Muscle layer of colon (tissue), 2 donors: ENCODE data around the gene SIM2.

Experiments
- H3K27ac ChIP-seq: one replicate; pipeline ENCODE4 v1.7.0; 2013; ENCODE audit warnings: low read depth, mild to moderate bottlenecking, low read length, moderate library complexity
- H3K27me3 ChIP-seq, 2 donors: one replicate each; pipeline ENCODE4 v1.7.0; 2013; ENCODE audit warnings: low read length in 2 of 2, mild to moderate bottlenecking in 2 of 2; ENCODE audit not compliant: insufficient read depth in 2 of 2, control insufficient read depth in 1 of 2
- H3K36me3 ChIP-seq: one replicate; pipeline ENCODE4 v1.7.0; 2013; ENCODE audit warnings: mild to moderate bottlenecking, low read length; ENCODE audit not compliant: insufficient read depth
- H3K4me1 ChIP-seq: one replicate; pipeline ENCODE4 v1.7.0; 2013; ENCODE audit warnings: mild to moderate bottlenecking, low read length; ENCODE audit not compliant: insufficient read depth
- H3K4me3 ChIP-seq, 2 donors: one replicate each; pipeline ENCODE4 v1.7.0; 2013; ENCODE audit warnings: low read length in 2 of 2, low read depth in 1 of 2, mild to moderate bottlenecking in 1 of 2, moderate library complexity in 1 of 2
- H3K9ac ChIP-seq: one replicate; pipeline ENCODE4 v1.7.0; 2013; ENCODE audit warnings: low read length
- H3K9me3 ChIP-seq: one replicate; pipeline ENCODE4 v1.7.0; 2013; ENCODE audit warnings: mild to moderate bottlenecking, low read length
- donor health status: abdominal sarcoma.
- donor health status: Adenocarcinoma of cecum.

The SIM2 gene

GRCh38 chr21:36762642-36763041 is 63.7 kb downstream of the SIM2 start:
- H3K4me3 ChIP-seq = no peak overlapping the region
- H3K27ac ChIP-seq = no peak overlapping the region
- no peaks in the 10 kb centered on the region for H3K36me3 ChIP-seq
- H3K27me3 ChIP-seq = no peaks in the 10 kb centered on the region
- H3K9me3 ChIP-seq = no peaks in the 10 kb centered on the region
- no peaks in the 10 kb centered on the region for H3K4me1 ChIP-seq
- H3K9ac ChIP-seq = no peak overlapping the region

- H3K9ac ChIP-seq = no peak overlapping the region
- H3K36me3 ChIP-seq = no peaks in the 10 kb centered on the region
- H3K27me3 ChIP-seq = no peaks in the 10 kb centered on the region
- H3K4me1 ChIP-seq = no peaks in the 10 kb centered on the region
- no peak overlapping the region for H3K4me3 ChIP-seq
- H3K27ac ChIP-seq = no peak overlapping the region
- no peaks in the 10 kb centered on the region for H3K9me3 ChIP-seq
These were observed 64.4 kb downstream of the SIM2 start for GRCh38 chr21:36763305-36763704.

- Histone ChIP-seq H3K9ac (no peak overlapping the region), H3K27me3 (no peaks in the 10 kb centered on the region), H3K36me3 (no peaks in the 10 kb centered on the region), H3K9me3 (no peaks in the 10 kb centered on the region), H3K4me3 (no peak overlapping the region), H3K27ac (no peak overlapping the region), H3K4me1 (no peaks in the 10 kb centered on the region)
These were observed 66.3 kb downstream of the SIM2 start for GRCh38 chr21:36765229-36765628.

- Histone ChIP-seq H3K27ac (no peak overlapping the region), H3K4me1 (no peaks in the 10 kb centered on the region), H3K4me3 (no peak overlapping the region), H3K9me3 (no peaks in the 10 kb centered on the region), H3K36me3 (no peaks in the 10 kb centered on the region), H3K27me3 (no peaks in the 10 kb centered on the region), H3K9ac (no peak overlapping the region)
These were observed 67.6 kb downstream of the SIM2 start for GRCh38 chr21:36766511-36766910.

- no peak overlapping the region for H3K27ac ChIP-seq
These were observed 68.2 kb downstream of the SIM2 start for GRCh38 chr21:36767096-36767495.

GRCh38 chr21:36768496-36768895 is 69.6 kb downstream of the SIM2 start:
- H3K4me3 ChIP-seq = no peak overlapping the region
- H3K9ac ChIP-seq = no peak overlapping the region
- no peaks in the 10 kb centered on the region for H3K4me1 ChIP-seq
- H3K9me3 ChIP-seq = no peaks in the 10 kb centered on the region
- H3K27ac ChIP-seq = no peak overlapping the region
- H3K36me3 ChIP-seq = no peaks in the 10 kb centered on the region
- no peaks in the 10 kb centered on the region for H3K27me3 ChIP-seq

More at GRCh38 chr21:36767096-36767495, 68.2 kb downstream of the SIM2 start:
- Histone ChIP-seq H3K9ac (no peak overlapping the region), H3K4me1 (no peaks in the 10 kb centered on the region), H3K9me3 (no peaks in the 10 kb centered on the region), H3K27me3 (no peaks in the 10 kb centered on the region), H3K36me3 (no peaks in the 10 kb centered on the region), H3K4me3 (no peak overlapping the region)

GRCh38 chr21:36769051-36769839 is 70.3 kb downstream of the SIM2 start:
- H3K27ac ChIP-seq = no peak overlapping the region
- no peaks in the 10 kb centered on the region for H3K36me3 ChIP-seq
- no peak overlapping the region for H3K9ac ChIP-seq
- H3K9me3 ChIP-seq = no peaks in the 10 kb centered on the region
- H3K4me3 ChIP-seq = no peak overlapping the region
- H3K27me3 ChIP-seq = no peaks in the 10 kb centered on the region
- no peaks in the 10 kb centered on the region for H3K4me1 ChIP-seq

GRCh38 chr21:36773117-36773516 is 74.2 kb downstream of the SIM2 start:
- no peaks in the 10 kb centered on the region for H3K27me3 ChIP-seq
- H3K4me3 ChIP-seq = no peak overlapping the region
- H3K9ac ChIP-seq = no peak overlapping the region
- no peaks in the 10 kb centered on the region for H3K4me1 ChIP-seq
- no peaks in the 10 kb centered on the region for H3K9me3 ChIP-seq
- no peak overlapping the region for H3K27ac ChIP-seq
- H3K36me3 ChIP-seq = no peaks in the 10 kb centered on the region

- no peak overlapping the region for H3K9ac ChIP-seq
- no peaks in the 10 kb centered on the region for H3K9me3 ChIP-seq
- no peaks in the 10 kb centered on the region for H3K36me3 ChIP-seq
- H3K27me3 ChIP-seq = no peaks in the 10 kb centered on the region
- H3K4me3 ChIP-seq = no peak overlapping the region
- H3K4me1 ChIP-seq = no peaks in the 10 kb centered on the region
- H3K27ac ChIP-seq = no peak overlapping the region
These were observed 75.1 kb downstream of the SIM2 start for GRCh38 chr21:36773995-36774394.

GRCh38 chr21:36776981-36777617 is 78.2 kb downstream of the SIM2 start:
- Histone ChIP-seq H3K4me1 (no peaks in the 10 kb centered on the region), H3K4me3 (no peak overlapping the region), H3K9me3 (no peaks in the 10 kb centered on the region), H3K27me3 (no peaks in the 10 kb centered on the region), H3K36me3 (no peaks in the 10 kb centered on the region), H3K9ac (no peak overlapping the region), H3K27ac (no peak overlapping the region)

- no peak overlapping the region for H3K4me3 ChIP-seq
- H3K27ac ChIP-seq = no peak overlapping the region
- H3K9me3 ChIP-seq = no peaks in the 10 kb centered on the region
- H3K4me1 ChIP-seq = no peaks in the 10 kb centered on the region
- H3K9ac ChIP-seq = no peak overlapping the region
- H3K27me3 ChIP-seq = no peaks in the 10 kb centered on the region
- no peaks in the 10 kb centered on the region for H3K36me3 ChIP-seq
These were observed 81.9 kb downstream of the SIM2 start for GRCh38 chr21:36780861-36781260.
